Adrenal gland (tissue), 12 donors: ENCODE results near the gene LHX6. TPM values are rescaled to one million over a fixed set of nuclear protein-coding genes. Genes with fewer than 3 reads are reported as not detected.
A peak's percentile ranks its signal among the peaks of the same experiment; 100 is the strongest.

Source experiments
- DNase-seq, 7 donors: peaks; one replicate each; pipeline ENCODE4 v3.0.0-alpha.2; 2019 to 2020
- H3K27ac ChIP-seq, 5 donors: fragments of 200-600 bp; sonication (generic) in 4 of 5; 1 replicate in 3 of 5; 2 replicates in 2 of 5; pipeline versions ENCODE4 v1.5.1 to v1.8.0; 2016 to 2020; ENCODE audit warnings: mild to moderate bottlenecking in 1 of 5
- H3K27me3 ChIP-seq: fragments of 200-600 bp; 2 replicates; pipeline ENCODE4 v1.8.0; 2021
- H3K36me3 ChIP-seq, 2 donors: fragments of 200-600 bp; replicated peaks in 1 of 2; 1 replicate in 1 of 2; 2 replicates in 1 of 2; pipeline versions ENCODE4 v1.5.1 to v1.8.0; 2018 to 2022
- H3K4me1 ChIP-seq, 2 donors: fragments of 200-600 bp; replicated peaks in 1 of 2; 1 replicate in 1 of 2; 2 replicates in 1 of 2; pipeline versions ENCODE4 v1.5.1 to v1.8.0; 2018 to 2021
- H3K4me3 ChIP-seq, 4 donors: fragments of 200-600 bp; sonication (generic) in 3 of 4; one replicate each; pipeline ENCODE4 v1.5.1; 2016 to 2018
- H3K9me3 ChIP-seq, 3 donors: fragments of 200-600 bp; sonication (generic) in 1 of 3; replicated peaks in 1 of 3; 1 replicate in 2 of 3; 2 replicates in 1 of 3; pipeline versions ENCODE4 v1.5.1 to v1.8.0; 2016 to 2021
- POLR2A ChIP-seq, 2 donors: fragments of 450-650 bp; IDR thresholded peaks; one replicate each; pipeline ENCODE4 v1.6.1; 2017; ENCODE audit warnings: antibody characterized with exemption in 2 of 2, mild to moderate bottlenecking in 2 of 2, moderate library complexity in 1 of 2
- WGBS, 4 donors: extraction: QIAGEN DNeasy Blood & Tissue Kit in 2 of 4; methylation state at CpG; one replicate each; pipeline versions ENCODE4 v1.1.5 to v1.1.7; 2013 to 2017; 5-methylcytosine and 5-hydroxymethylcytosine counted together
- intact Hi-C, 2 donors: fragments of 100-400 bp; cut with DNase I; formaldehyde crosslinking; loops; one replicate each; pipeline versions ENCODE4 v1.14.1 to v1.15.0; 2022 to 2023
- polyA plus RNA-seq, 3 donors: library from polyadenylated mRNA; stranded (reverse); fragments of 200-250 nt in 2 of 3; fragments of 350-450 nt in 1 of 3; fragmentation: Illumina TruSeq in 1 of 3; extraction: RNeasy Lipid Tissue Mini Kit (QIAGEN cat#74804) in 1 of 3; gene quantifications; one replicate each; pipeline ENCODE4 v1.2.3, GENCODE V29; 2013 to 2014
- total RNA-seq, 9 donors: library from RNA; depleted of rRNA in 4 of 9; stranded (reverse); fragments of >200 nt in 4 of 9; fragments of 120-200 nt in 1 of 9; fragmentation: NEBNext Ultra II Directional in 1 of 9; extraction: Animal tissue kit (Norgen Biotek cat#: 25700) in 1 of 9; gene quantifications; one replicate each; pipeline versions ENCODE4 v1.1.0 to v1.2.4, GENCODE V29; 2013 to 2023
- TF ChIP-seq, protein P1 (sequence below), 6 experiments: fragments of 450-650 bp in 4 of 6; fragments of 200-600 bp in 2 of 6; sonication (generic) in 1 of 6; IDR thresholded peaks; 1 replicate in 5 of 6; 2 replicates in 1 of 6; pipeline versions ENCODE4 v1.5.1 to v1.8.0; 2016 to 2021; ENCODE audit warnings: antibody characterized with exemption in 6 of 6, mild to moderate bottlenecking in 2 of 6, moderate library complexity in 1 of 6
- donor health status: healthy with polysubstance abuse.
- donor health status: Bipolar disorder and iron deficiency.
- donor health status: DM: yes; HTN: yes; CAD: no.
- donor health status: DM: no; HTN: no; CAD: no.
- donor health status: DM: no; HTN: no; CAD: no.
- donor health status: DM: yes; HTN: yes; CAD: no.

Gene LHX6
- total and polyA plus RNA-seq, 12 donors = 0.17 to 3.6 (median 1.5) TPM

DNA sequence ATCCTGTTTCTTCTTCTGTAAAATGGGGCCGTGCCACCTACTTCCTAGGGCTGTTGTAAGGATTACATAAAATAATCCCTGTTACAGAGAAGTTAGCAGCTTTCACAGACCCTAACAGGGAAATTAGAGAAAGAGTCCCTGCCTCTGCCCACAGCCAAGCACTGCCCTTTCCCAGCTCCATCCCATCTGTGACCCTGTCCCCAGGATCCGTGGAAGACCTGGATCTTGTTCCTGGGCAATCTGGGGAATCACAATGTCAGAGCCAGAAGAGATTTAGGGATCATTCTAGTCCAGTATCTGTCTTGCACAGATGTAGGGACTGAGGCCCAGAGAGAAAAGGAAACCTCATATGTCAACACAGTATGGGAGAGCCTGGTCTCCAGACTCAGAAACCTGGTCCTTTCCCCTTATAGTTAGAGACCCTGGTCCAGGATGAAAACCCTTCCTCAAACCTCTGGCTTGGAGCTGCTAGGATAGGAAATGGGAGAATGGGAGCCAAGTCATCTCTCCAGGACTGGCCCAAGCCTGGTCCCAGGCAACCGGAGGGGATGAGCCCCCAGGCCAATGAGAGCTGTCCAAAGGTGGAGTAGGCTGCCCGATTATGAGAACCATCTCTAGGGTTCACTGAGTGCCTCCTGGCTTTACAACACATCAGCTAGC is 12.5 kb downstream of the LHX6 start:
- H3K36me3 ChIP-seq = no peaks in the 10 kb centered on the region
- intact Hi-C loops = no loop called here
- H3K9me3 ChIP-seq = no peaks in the 10 kb centered on the region
- peaks cover 21 to 30% of the 10 kb centered on the region in 2 donors for H3K4me1 ChIP-seq
- DNase-seq = no peak
- H3K4me3 ChIP-seq = no peak overlapping the region
- H3K27me3 ChIP-seq = peaks cover 65% of the 10 kb centered on the region
- H3K27ac ChIP-seq = no peak overlapping the region
- TF ChIP-seq, protein P1, sequence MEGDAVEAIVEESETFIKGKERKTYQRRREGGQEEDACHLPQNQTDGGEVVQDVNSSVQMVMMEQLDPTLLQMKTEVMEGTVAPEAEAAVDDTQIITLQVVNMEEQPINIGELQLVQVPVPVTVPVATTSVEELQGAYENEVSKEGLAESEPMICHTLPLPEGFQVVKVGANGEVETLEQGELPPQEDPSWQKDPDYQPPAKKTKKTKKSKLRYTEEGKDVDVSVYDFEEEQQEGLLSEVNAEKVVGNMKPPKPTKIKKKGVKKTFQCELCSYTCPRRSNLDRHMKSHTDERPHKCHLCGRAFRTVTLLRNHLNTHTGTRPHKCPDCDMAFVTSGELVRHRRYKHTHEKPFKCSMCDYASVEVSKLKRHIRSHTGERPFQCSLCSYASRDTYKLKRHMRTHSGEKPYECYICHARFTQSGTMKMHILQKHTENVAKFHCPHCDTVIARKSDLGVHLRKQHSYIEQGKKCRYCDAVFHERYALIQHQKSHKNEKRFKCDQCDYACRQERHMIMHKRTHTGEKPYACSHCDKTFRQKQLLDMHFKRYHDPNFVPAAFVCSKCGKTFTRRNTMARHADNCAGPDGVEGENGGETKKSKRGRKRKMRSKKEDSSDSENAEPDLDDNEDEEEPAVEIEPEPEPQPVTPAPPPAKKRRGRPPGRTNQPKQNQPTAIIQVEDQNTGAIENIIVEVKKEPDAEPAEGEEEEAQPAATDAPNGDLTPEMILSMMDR (IDR thresholded peaks at IDR 0.05) = no peak
- no peak for TF ChIP-seq POLR2A (IDR thresholded peaks at IDR 0.05)
- 74 to 81% (median 78%) methylated on average over 4 of the region's 4 CpGs for WGBS, 4 donors

DNA sequence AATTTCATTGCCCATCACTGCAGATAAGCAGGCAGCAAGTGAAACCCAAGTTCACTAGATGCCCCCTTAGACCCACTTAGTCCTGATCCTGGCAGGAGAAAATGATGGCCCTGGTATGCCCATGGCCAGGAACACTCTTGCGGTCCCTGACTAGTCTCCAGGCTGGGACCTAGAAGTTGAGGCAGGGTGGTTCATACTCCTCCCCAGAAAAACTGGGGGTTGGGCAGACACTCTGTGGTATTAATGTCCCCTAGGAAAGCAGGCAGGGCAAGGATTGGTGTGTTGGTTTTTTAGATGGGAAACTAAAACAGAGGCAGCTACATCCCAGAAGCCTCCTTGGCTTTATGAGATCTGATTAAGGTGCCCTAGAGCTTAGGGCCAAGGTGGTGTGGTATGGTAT is 13.1 kb downstream of the LHX6 start:
- intact Hi-C loops = no loop called here
- WGBS, 4 donors = 85 to 100% (median 94%) methylated on average over 1 of the region's 1 CpG
- no peak for DNase-seq
- H3K36me3 ChIP-seq = no peaks in the 10 kb centered on the region
- H3K27me3 ChIP-seq = peaks cover 64% of the 10 kb centered on the region
- no peak overlapping the region for H3K4me3 ChIP-seq
- H3K27ac ChIP-seq = no peak overlapping the region
- peaks cover 21 to 29% of the 10 kb centered on the region in 2 donors for H3K4me1 ChIP-seq
- TF ChIP-seq, protein P1 (IDR thresholded peaks at IDR 0.05) = no peak
- TF ChIP-seq POLR2A (IDR thresholded peaks at IDR 0.05) = no peak
- no peaks in the 10 kb centered on the region for H3K9me3 ChIP-seq

DNA sequence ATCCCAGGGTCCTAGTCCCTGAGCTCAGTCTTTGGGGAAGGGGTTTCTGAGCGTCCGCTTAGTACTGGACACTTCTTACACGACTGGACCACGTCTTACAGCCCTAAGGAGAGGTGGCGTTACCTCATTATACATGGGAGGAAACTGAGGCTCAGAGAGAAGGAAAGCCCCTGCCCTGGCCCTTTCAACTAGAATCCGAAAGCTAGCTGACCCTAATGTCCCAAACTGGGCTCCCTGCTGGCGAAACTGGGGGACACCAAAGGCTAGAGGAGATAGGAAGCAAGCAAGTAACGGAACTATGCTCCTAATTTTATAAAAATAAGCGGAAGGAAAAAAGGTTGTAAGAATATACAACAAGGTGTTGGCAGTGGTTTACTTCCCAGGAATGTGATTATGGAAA is 14.2 kb downstream of the LHX6 start:
- WGBS, 4 donors = 47 to 61% (median 54%) methylated on average over 7 to 9 of the region's 9 CpGs
- H3K27ac ChIP-seq = no peak overlapping the region
- TF ChIP-seq, protein P1 (IDR thresholded peaks at IDR 0.05) = no peak
- DNase-seq = no peak
- intact Hi-C loops = no loop called here
- H3K9me3 ChIP-seq = no peaks in the 10 kb centered on the region
- H3K4me3 ChIP-seq = no peak overlapping the region
- peaks cover 54% of the 10 kb centered on the region for H3K27me3 ChIP-seq
- H3K36me3 ChIP-seq = no peaks in the 10 kb centered on the region
- peaks cover 13 to 17% of the 10 kb centered on the region in 2 donors for H3K4me1 ChIP-seq

DNA sequence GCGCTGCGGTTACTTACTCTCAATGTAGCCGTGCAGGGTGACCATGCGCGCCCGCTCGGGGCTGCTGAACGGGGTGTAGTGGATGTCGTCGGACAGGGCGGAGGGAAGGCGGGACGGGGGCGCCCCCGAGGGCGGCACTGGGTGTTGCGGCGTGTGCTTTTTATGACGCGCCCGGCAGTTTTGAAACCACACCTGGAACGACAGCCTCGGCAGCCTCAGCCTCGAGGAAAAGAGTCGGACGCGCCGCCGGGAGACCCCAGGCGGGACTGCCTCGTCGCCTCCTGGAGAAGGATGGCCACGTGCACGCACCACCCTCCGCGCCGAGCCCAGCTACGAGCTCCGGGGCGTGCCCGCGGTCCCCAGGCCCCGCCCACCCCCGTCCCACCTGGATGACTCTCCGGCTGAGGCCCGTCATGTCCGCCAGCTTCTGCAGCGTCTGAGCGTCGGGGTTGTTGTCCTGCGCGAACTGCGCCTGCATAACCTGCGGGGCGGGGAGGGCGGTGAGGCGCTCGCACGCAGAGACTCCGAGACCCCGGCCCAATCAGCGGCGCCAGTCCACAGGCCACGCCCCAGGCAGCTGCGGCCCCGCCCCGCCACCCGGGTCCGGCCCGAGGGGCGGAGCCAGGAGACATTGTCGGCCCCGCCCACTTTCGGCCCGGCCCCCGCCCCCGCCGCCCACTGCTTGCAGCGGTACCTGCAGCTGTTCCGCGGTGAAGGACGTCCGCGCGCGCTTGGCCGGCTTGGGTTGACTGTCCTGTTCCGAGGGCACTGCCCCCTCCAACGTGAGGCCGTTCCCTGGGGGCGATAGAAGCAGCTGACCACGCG is 15.0 kb downstream of the LHX6 start:
- H3K4me1 ChIP-seq = peaks cover 11 to 13% of the 10 kb centered on the region in 2 donors
- H3K27me3 ChIP-seq = peaks cover 50% of the 10 kb centered on the region
- no peaks in the 10 kb centered on the region for H3K9me3 ChIP-seq
- TF ChIP-seq POLR2A (IDR thresholded peaks at IDR 0.05) = no peak
- TF ChIP-seq, protein P1 (IDR thresholded peaks at IDR 0.05) = no peak
- H3K27ac ChIP-seq = no peak overlapping the region
- H3K4me3 ChIP-seq = peak overlapping the region in 2 of 4 donors; percentile 8 to 35
- no peaks in the 10 kb centered on the region for H3K36me3 ChIP-seq
- intact Hi-C loops = no loop called here
- peak; percentile 37 to 64 (median 52) for DNase-seq
- WGBS, 4 donors = 3 to 15% (median 11%) methylated on average over 12 to 93 of the region's 93 CpGs
